Mucosa of descending colon (tissue), 3 donors: ENCODE data around the gene LPIN2. TPM values are rescaled to one million over a fixed set of nuclear protein-coding genes. Genes with fewer than 3 reads are reported as not detected.

Experiments used
- ATAC-seq: fragments of 200-7000 bp; cut with Tn5 transposase; one replicate; pipeline ENCODE4 v1.9.1; 2020; ENCODE audit warnings: mild to moderate bottlenecking, moderate library complexity
- DNase-seq, 3 donors: peaks; one replicate each; pipeline ENCODE4 v3.0.0-alpha.2; 2020
- H3K36me3 ChIP-seq: fragments of 200-600 bp; one replicate; pipeline ENCODE4 v1.8.0; 2021; ENCODE audit warnings: low read depth, mild to moderate bottlenecking
- H3K4me1 ChIP-seq: fragments of 200-600 bp; one replicate; pipeline ENCODE4 v1.8.0; 2021; ENCODE audit warnings: low read depth, mild to moderate bottlenecking
- H3K4me3 ChIP-seq: fragments of 200-600 bp; one replicate; pipeline ENCODE4 v1.8.0; 2021; ENCODE audit warnings: mild to moderate bottlenecking
- H3K9me3 ChIP-seq: fragments of 200-600 bp; one replicate; pipeline ENCODE4 v1.8.0; 2021; ENCODE audit warnings: mild to moderate bottlenecking
- CTCF ChIP-seq: fragments of 200-600 bp; IDR thresholded peaks from one replicate; pipeline ENCODE4 v1.8.0; 2022; ENCODE audit warnings: antibody characterized with exemption, mild to moderate bottlenecking
- intact Hi-C, 2 donors: fragments of 100-400 bp; cut with DNase I in 1 of 2; cut with micrococcal nuclease in 1 of 2; formaldehyde crosslinking; loops; one replicate each; pipeline versions ENCODE4 v1.11.0 to v1.11.1; 2022; cut with DNase I, micrococcal nuclease
- long read RNA-seq, 2 donors: library from polyadenylated mRNA; unstranded; transcript quantifications; one replicate each; pipeline ENCODE4 v2.0.0, GENCODE V29; 2019 to 2021
- total RNA-seq, 3 donors: library from RNA; stranded (reverse); fragmentation: NEBNext Ultra II Directional in 2 of 3; extraction: Animal tissue kit (Norgen Biotek cat#: 25700) in 2 of 3; gene quantifications; one replicate each; pipeline versions ENCODE4 v1.2.1 to v1.2.4, GENCODE V29; 2021 to 2023
- donor health status: DM: no; HTN: no; CAD: no; lungs with moderate emphysema.
- donor health status: DM: no; HTN: no; CAD: no.
- donor health status: DM: no; HTN: yes; CAD: no.

The LPIN2 gene
- 10 to 100 TPM; 52.9 to 60.8 (median 59.2) TPM for total RNA-seq
- long read RNA-seq, donor 1, partial matches to known transcripts: 15 of 27 reads
- long read RNA-seq, donor 1, other reads (novel, unspliced or antisense): 12 of 27 reads
- long read RNA-seq, donor 2, partial matches to known transcripts: 12 of 23 reads
- long read RNA-seq, donor 2, other reads (novel, unspliced or antisense): 11 of 23 reads

GRCh38 chr18:3013024-3013804 lies at the start of gene LPIN2:
Gene LPIN2, minus strand, starts transcription at chr18:3013144. Its CDS starts 52,304 bp downstream, at chr18:2960840.
- no peak for TF ChIP-seq CTCF
- ATAC-seq (peak; percentile 92), DNase-seq (peak; percentile 99 to 100 (median 100))
- Histone ChIP-seq H3K4me3 (peak within 1 kb of the TSS; percentile 81), H3K36me3 (no peaks in the 10 kb centered on the region), H3K4me1 (peaks cover 11% of the 10 kb centered on the region), H3K9me3 (no peaks in the 10 kb centered on the region)
- intact Hi-C loops: no loop called here

DNA sequence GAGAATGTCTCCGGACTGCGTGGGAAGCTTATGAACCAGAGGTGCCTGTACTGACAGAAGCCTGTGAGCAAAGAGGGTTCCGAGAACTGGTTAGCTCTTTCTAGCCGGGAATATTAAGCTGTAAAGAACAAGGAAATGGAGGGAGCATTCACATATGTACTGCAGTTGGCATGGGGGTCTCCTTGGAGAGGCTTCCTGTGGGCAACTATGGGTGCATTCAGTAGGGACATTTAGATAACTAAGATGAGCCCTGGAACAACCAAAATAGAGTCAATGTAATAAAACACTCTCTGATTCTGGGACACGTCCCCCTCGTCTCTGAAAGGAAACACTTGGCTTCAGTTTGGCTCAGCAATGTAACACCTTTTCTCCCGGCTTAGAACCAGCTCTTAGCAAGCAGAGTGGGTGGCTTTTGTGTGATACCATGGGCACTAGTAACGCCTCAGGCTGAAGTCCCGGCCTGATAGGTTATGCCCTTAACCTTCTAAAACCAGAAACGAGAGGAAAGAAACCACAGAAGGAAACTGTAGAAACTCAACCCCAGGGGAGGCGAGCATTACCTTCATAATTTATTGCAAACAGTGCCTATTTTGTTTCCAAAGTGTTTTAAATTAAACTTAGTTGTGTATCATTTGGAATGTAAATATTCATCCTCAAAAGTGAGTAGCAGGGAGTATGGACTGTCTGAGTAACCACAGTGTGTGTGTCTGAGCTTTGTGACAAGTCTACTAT lies 48.8 kb upstream of the LPIN2 start:
- TF ChIP-seq CTCF: no peak
- Histone ChIP-seq H3K9me3 (no peaks in the 10 kb centered on the region), H3K4me1 (no peaks in the 10 kb centered on the region), H3K4me3 (no peak overlapping the region), H3K36me3 (no peaks in the 10 kb centered on the region)
- peak; percentile 29 for ATAC-seq
- intact Hi-C loops: loop anchor here (10.0 kb wide), 2 partner anchors 127 to 137 kb away; no protein-coding TSS in a partner anchor
- DNase-seq: no peak

DNA sequence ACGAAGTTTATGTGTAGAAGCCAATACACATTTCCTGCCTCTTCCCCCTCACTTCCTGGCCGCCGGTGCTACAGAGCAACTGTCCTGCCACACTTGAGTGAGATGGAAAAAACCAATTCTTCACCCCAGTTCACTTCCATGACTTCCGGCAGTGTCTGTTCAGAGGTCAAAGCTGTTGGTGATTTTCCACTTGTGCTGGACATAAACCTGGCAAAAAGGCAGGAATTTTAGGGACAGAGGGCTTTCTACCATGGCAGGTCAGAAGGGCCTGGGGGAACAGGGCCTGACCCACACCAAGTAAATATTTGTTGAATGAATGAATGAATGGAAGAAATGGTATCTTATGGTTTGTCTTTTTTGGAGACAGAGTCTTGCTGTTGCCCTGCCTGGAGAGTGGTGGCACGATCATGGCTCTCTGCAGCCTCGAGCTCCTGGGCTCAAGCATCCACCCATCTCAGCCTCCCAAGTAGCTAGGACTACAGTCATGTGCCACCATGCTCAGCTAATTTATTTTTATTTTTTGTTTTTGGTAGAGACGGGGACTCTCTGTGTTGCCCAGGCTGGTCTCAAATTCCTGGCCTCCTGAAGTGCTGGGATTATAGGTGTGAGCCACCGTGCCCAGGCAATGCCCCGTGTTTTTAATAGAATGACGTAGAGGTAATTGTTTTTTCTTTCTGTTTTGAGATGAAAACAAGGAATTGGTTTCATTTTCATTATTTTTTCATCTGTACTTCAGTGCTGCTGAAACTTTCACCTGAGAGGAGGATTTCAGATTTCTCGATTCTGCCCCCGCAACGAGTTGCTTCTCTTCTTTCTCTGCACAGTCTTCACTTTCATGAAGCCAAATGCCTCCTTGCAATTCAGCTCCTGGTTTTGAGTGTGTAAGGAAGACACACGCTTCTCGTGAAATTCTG lies 48.0 kb upstream of the LPIN2 start:
- TF ChIP-seq CTCF: no peak
- H3K4me1 ChIP-seq: no peaks in the 10 kb centered on the region
- no peak overlapping the region for H3K4me3 ChIP-seq
- ATAC-seq (peak; percentile 29), DNase-seq (no peak)
- intact Hi-C loops: loop anchor here (10.0 kb wide), 2 partner anchors 126 to 136 kb away; no protein-coding TSS in a partner anchor
- no peaks in the 10 kb centered on the region for H3K9me3 ChIP-seq
- no peaks in the 10 kb centered on the region for H3K36me3 ChIP-seq

DNA sequence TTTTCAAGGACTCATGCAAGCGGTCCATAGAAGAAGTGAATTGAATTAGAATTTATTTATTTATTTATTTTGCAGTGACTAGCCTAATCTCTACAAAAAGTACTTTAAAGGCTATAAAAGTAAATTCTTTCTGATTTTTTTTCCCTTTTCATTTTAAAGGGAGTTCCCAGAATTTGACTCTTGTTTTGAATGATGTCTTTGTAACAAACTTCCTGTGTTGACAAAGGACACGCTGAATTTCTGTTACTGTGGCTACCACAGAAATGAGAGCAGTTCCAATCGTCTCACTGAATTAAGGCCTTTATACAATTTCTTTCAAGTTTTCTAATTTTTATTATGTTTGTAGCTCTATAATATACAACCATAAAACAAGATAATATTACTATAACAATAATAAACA lies 46.3 kb upstream of the LPIN2 start:
- H3K9me3 ChIP-seq: no peaks in the 10 kb centered on the region
- intact Hi-C loops: no loop called here
- no peaks in the 10 kb centered on the region for H3K4me1 ChIP-seq
- no peak for DNase-seq
- no peak for TF ChIP-seq CTCF
- no peak overlapping the region for H3K4me3 ChIP-seq
- peak; percentile 34 for ATAC-seq
- no peaks in the 10 kb centered on the region for H3K36me3 ChIP-seq
